Measurements from ENCODE around the gene ZNF440. TPM values are rescaled to one million over a fixed set of nuclear protein-coding genes. Genes with fewer than 3 reads are reported as not detected.
"Not testable (repeated sequence)": the region's sequence is repeated elsewhere in the genome, so short reads cannot be mapped to it uniquely, and the experiment has no call there.

Gene ZNF440
- 8.9 TPM for total RNA-seq
- polyA plus RNA-seq: 19.0 TPM
- long read RNA-seq, donor 1: 0 reads
- long read RNA-seq, donor 2, full-length matches to known transcripts: 6 of 6 reads
- long read RNA-seq, donor 2, partial matches to known transcripts: 0 of 6 reads
- long read RNA-seq, donor 2, other reads (novel, unspliced or antisense): 0 of 6 reads
- long read RNA-seq, donor 3, full-length matches to known transcripts: 7 of 13 reads
- long read RNA-seq, donor 3, partial matches to known transcripts: 6 of 13 reads
- long read RNA-seq, donor 3, other reads (novel, unspliced or antisense): 0 of 13 reads
- long read RNA-seq, donor 4, full-length matches to known transcripts: 3 of 3 reads
- long read RNA-seq, donor 4, partial matches to known transcripts: 0 of 3 reads
- long read RNA-seq, donor 4, other reads (novel, unspliced or antisense): 0 of 3 reads
- long read RNA-seq, donor 5, partial matches to known transcripts: 0 of 2 reads
- long read RNA-seq, donor 5, other reads (novel, unspliced or antisense): 0 of 2 reads
- long read RNA-seq, donor 6, full-length matches to known transcripts: 5 of 5 reads
- long read RNA-seq, donor 6, partial matches to known transcripts: 0 of 5 reads
- long read RNA-seq, donor 6, other reads (novel, unspliced or antisense): 0 of 5 reads
- long read RNA-seq, donor 7, full-length matches to known transcripts: 3 of 3 reads
- long read RNA-seq, donor 7, partial matches to known transcripts: 0 of 3 reads
- long read RNA-seq, donor 7, other reads (novel, unspliced or antisense): 0 of 3 reads
- long read RNA-seq, donor 8: 0 reads
- long read RNA-seq, donor 9, full-length matches to known transcripts: 4 of 4 reads
- long read RNA-seq, donor 9, partial matches to known transcripts: 0 of 4 reads
- long read RNA-seq, donor 9, other reads (novel, unspliced or antisense): 0 of 4 reads
- long read RNA-seq, donor 10, full-length matches to known transcripts: 2 of 2 reads
- long read RNA-seq, donor 10, partial matches to known transcripts: 0 of 2 reads
- long read RNA-seq, donor 10, other reads (novel, unspliced or antisense): 0 of 2 reads

DNA sequence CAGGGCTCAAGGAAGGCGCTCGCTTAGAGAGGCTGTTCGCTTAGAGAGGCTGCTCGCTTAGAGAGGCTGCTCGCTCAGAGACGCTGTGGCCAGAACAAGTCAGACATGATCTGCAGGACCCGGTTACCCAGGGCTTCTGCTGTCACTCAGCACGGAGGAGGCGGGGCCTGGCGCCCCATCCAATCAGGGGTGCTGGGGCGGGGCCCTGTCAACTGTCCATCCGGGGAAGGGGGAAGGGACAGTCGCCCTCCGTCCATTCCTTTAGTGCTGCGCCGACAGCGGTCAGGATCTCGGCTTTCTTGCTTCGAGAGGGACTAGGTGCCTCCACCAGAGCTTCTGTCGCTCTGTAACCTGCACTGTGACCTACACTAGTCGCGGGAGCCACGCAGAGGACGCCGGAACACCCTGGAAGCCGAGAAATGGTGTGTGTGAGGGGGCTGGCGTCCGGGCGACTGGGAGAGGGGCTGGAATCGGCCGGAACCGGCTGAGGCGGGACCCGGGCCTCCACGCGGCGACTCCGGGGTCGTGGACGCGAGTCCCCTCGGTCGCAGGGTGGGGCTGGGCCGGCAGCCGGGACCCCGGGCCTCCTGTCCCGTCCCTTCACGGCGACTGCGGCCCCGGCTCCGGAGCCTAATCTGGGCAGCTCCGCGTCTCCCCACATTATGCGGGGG lies at the start of gene ZNF440:
Gene ZNF440, plus strand, starts transcription at position 245 of the 671 bp plus-strand sequence. Its CDS starts 175 bp downstream, at position 420.
- Histone ChIP-seq H3K27ac (ENCODE audit: low read depth in 1 of 2, low read length in 1 of 2) (peak within 1 kb of the TSS; percentile 84), H3K27me3 (ENCODE audit: control insufficient read depth in 2 of 2, insufficient read depth in 1 of 2, low read length in 1 of 2) (no peaks in the 10 kb centered on the region), H3K4me3 (ENCODE audit: low read length in 2 of 2) (peak within 1 kb of the TSS; percentile 65 to 96), H3K9me3 (ENCODE audit: control insufficient read depth in 2 of 2, insufficient read depth in 1 of 2, low read length in 1 of 2) (no peaks in the 10 kb centered on the region), H3K4me1 (ENCODE audit: control insufficient read depth in 2 of 2, insufficient read depth in 2 of 2, low read length in 2 of 2) (peaks cover 2 to 8% of the 10 kb centered on the region in 2 donors), H3K36me3 (ENCODE audit: control insufficient read depth in 2 of 2, insufficient read depth in 2 of 2, low read length in 1 of 2) (peaks cover 0 to 2% of the 10 kb centered on the region in 2 donors)
- peak; percentile 74 to 93 (median 87) for DNase-seq (ENCODE audit: low read depth in 6 of 9, low spot score in 9 of 9)
- WGBS: under 1% methylated on average over 55 of the region's 55 CpGs

DNA sequence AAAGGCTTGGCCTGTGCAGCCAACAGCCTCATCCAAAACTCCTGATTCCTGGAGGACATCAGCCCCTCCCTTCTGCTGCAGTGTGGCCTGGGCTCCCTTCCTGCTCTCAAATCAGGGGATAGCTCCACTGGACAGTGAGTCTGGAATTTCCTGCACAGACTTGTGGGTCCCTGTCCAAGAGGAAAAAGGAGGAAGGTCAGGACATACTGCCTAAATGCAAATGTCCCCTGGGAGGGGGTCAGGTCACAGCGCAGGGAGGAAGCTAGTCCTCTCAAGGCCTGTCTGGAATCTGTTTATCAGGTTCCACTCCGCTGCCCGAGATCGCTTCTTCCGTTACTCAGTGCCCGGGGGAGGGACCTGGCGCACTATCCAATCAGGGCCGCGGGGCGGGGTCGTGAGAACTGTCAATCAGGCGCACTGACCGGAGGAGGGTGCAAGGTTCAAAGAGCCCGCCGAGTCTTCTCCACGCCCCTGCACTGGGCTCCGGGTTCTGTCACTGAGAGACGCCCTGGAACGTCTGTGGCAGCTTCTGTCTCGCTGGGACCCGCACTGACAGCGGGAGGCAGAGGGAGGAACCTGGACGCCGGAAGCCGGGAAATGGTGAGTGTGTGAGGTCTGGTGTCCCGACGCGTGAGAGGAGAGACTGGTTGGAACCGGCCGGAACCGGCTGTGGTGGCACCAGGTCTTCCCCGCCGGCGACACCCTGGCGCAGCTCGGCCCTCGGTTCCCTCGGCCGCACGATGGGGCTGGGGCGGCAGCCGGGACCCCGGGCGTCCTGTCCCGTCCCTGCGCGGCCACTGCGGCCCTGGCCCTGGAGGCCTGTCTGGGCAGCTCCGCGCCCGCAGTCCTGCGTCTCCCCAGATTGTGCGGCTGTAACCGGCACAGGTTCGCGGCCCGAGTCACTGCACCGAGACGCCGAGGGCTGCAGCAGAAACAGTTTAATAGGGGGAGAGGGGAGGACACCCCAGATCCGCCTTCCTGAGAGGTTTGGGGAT lies 47.2 kb upstream of the ZNF440 start, which contains the start of gene ZNF441:
Gene ZNF441, plus strand, starts transcription at position 404 of the 995 bp plus-strand sequence. Its CDS starts 194 bp downstream, at position 598.
- peaks cover 0 to 7% of the 10 kb centered on the region in 2 donors for H3K27me3 ChIP-seq (ENCODE audit: control insufficient read depth in 2 of 2, insufficient read depth in 1 of 2, low read length in 1 of 2)
- H3K4me3 ChIP-seq (ENCODE audit: low read length in 2 of 2): peak within 1 kb of the TSS; percentile 67 to 82
- WGBS: under 1% methylated on average over 61 of the region's 61 CpGs
- H3K9me3 ChIP-seq (ENCODE audit: control insufficient read depth in 2 of 2, insufficient read depth in 1 of 2, low read length in 1 of 2): peaks cover 0 to 5% of the 10 kb centered on the region in 2 donors
- H3K27ac ChIP-seq (ENCODE audit: low read depth in 1 of 2, low read length in 1 of 2): peak within 1 kb of the TSS; percentile 74 to 89
- DNase-seq (ENCODE audit: low read depth in 6 of 9, low spot score in 9 of 9): peak; percentile 79 to 96 (median 91)
- peaks cover 5 to 11% of the 10 kb centered on the region in 2 donors for H3K4me1 ChIP-seq (ENCODE audit: control insufficient read depth in 2 of 2, insufficient read depth in 2 of 2, low read length in 2 of 2)
- H3K36me3 ChIP-seq (ENCODE audit: control insufficient read depth in 2 of 2, insufficient read depth in 2 of 2, low read length in 1 of 2): no peaks in the 10 kb centered on the region

DNA sequence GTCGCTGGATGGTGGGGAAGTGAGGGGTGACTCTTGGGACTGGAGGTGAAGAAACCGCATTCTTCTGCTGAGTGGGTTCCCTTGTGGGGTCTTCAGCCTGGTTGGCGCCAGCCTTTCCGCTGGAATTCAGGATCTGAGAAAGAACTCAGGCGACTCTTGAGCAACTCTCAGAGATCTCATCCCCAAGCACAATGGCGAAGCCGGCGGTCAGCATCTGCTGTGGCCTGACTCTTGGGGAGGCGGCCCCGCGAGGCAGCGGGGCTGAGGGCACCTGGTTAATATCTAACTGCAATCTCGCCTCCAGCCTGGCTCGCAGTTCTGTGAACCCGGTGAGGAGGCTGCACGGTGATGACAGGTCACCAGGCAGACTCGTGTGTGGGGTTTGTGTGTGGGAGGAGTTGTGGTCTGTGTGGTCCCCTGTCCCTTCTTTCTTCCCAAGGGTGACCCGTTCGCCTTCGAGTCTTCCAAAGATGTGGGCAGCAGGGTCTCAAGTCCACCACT lies 46.4 kb upstream of the ZNF440 start:
- DNase-seq (ENCODE audit: low read depth in 6 of 9, low spot score in 9 of 9): peak in 1 of 9 donors; percentile 29
- Histone ChIP-seq H3K9me3 (ENCODE audit: control insufficient read depth in 2 of 2, insufficient read depth in 1 of 2, low read length in 1 of 2) (peaks cover 0 to 11% of the 10 kb centered on the region in 2 donors), H3K27me3 (ENCODE audit: control insufficient read depth in 2 of 2, insufficient read depth in 1 of 2, low read length in 1 of 2) (peaks cover 0 to 7% of the 10 kb centered on the region in 2 donors), H3K27ac (ENCODE audit: low read depth in 1 of 2, low read length in 1 of 2) (peak overlapping the region in 1 of 2 donors; percentile 89), H3K36me3 (ENCODE audit: control insufficient read depth in 2 of 2, insufficient read depth in 2 of 2, low read length in 1 of 2) (no peaks in the 10 kb centered on the region), H3K4me3 (ENCODE audit: low read length in 2 of 2) (peak overlapping the region; percentile 67 to 82), H3K4me1 (ENCODE audit: control insufficient read depth in 2 of 2, insufficient read depth in 2 of 2, low read length in 2 of 2) (peaks cover 5 to 11% of the 10 kb centered on the region in 2 donors)
- 7% methylated on average over 20 of the region's 20 CpGs for WGBS

GRCh38 chr19:11769995-11770394 lies 44.1 kb upstream of the ZNF440 start:
- H3K4me1 ChIP-seq (ENCODE audit: control insufficient read depth in 2 of 2, insufficient read depth in 2 of 2, low read length in 2 of 2): peaks cover 5 to 11% of the 10 kb centered on the region in 2 donors
- no peak overlapping the region for H3K27ac ChIP-seq (ENCODE audit: low read depth in 1 of 2, low read length in 1 of 2)
- peaks cover 0 to 7% of the 10 kb centered on the region in 2 donors for H3K27me3 ChIP-seq (ENCODE audit: control insufficient read depth in 2 of 2, insufficient read depth in 1 of 2, low read length in 1 of 2)
- WGBS: 96% methylated on average over 4 of the region's 4 CpGs
- peaks cover 0 to 11% of the 10 kb centered on the region in 2 donors for H3K9me3 ChIP-seq (ENCODE audit: control insufficient read depth in 2 of 2, insufficient read depth in 1 of 2, low read length in 1 of 2)
- H3K4me3 ChIP-seq (ENCODE audit: low read length in 2 of 2): no peak overlapping the region
- no peak for DNase-seq (ENCODE audit: low read depth in 6 of 9, low spot score in 9 of 9)
- H3K36me3 ChIP-seq (ENCODE audit: control insufficient read depth in 2 of 2, insufficient read depth in 2 of 2, low read length in 1 of 2): no peaks in the 10 kb centered on the region

GRCh38 chr19:11771520-11771919 lies 42.6 kb upstream of the ZNF440 start:
- H3K27me3 ChIP-seq (ENCODE audit: control insufficient read depth in 2 of 2, insufficient read depth in 1 of 2, low read length in 1 of 2); DNase-seq (ENCODE audit: low read depth in 6 of 9, low spot score in 9 of 9); H3K27ac ChIP-seq (ENCODE audit: low read depth in 1 of 2, low read length in 1 of 2); H3K4me1 ChIP-seq (ENCODE audit: control insufficient read depth in 2 of 2, insufficient read depth in 2 of 2, low read length in 2 of 2); H3K4me3 ChIP-seq (ENCODE audit: low read length in 2 of 2); H3K36me3 ChIP-seq (ENCODE audit: control insufficient read depth in 2 of 2, insufficient read depth in 2 of 2, low read length in 1 of 2): not testable (repeated sequence)
- H3K9me3 ChIP-seq (ENCODE audit: control insufficient read depth in 2 of 2, insufficient read depth in 1 of 2, low read length in 1 of 2): peaks cover 0 to 14% of the 10 kb centered on the region in 2 donors
- 89% methylated on average over 11 of the region's 11 CpGs for WGBS

DNA sequence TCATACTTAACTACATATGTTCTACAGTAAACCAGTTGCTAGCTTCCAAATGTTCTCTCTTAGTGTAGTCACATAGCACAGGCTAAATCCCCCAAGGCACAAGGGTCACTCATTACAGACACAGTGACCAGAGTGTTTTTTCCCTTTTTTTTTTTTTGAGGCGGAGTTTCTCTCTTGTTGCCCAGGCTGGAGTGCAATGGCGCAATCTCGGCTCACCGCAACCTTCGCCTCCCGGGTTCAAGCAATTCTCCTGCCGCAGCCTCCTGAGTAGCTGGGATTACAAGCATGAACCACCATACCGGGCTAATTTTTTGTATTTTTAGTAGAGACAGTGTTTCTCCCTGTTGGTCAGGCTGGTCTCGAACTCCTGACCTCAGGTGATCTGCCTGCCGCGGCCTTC lies 37.4 kb upstream of the ZNF440 start:
- WGBS: 98% methylated on average over 11 of the region's 11 CpGs
- not testable (repeated sequence) for H3K27ac ChIP-seq (ENCODE audit: low read depth in 1 of 2, low read length in 1 of 2); H3K27me3 ChIP-seq (ENCODE audit: control insufficient read depth in 2 of 2, insufficient read depth in 1 of 2, low read length in 1 of 2); DNase-seq (ENCODE audit: low read depth in 6 of 9, low spot score in 9 of 9); H3K4me3 ChIP-seq (ENCODE audit: low read length in 2 of 2); H3K4me1 ChIP-seq (ENCODE audit: control insufficient read depth in 2 of 2, insufficient read depth in 2 of 2, low read length in 2 of 2)
- H3K9me3 ChIP-seq (ENCODE audit: control insufficient read depth in 2 of 2, insufficient read depth in 1 of 2, low read length in 1 of 2): peaks cover 20 to 30% of the 10 kb centered on the region in 2 donors
- H3K36me3 ChIP-seq (ENCODE audit: control insufficient read depth in 2 of 2, insufficient read depth in 2 of 2, low read length in 1 of 2): peaks cover 26 to 34% of the 10 kb centered on the region in 2 donors

- H3K36me3 ChIP-seq (ENCODE audit: control insufficient read depth in 2 of 2, insufficient read depth in 2 of 2, low read length in 1 of 2): peaks cover 26 to 34% of the 10 kb centered on the region in 2 donors
- no peak for DNase-seq (ENCODE audit: low read depth in 6 of 9, low spot score in 9 of 9)
- no peak overlapping the region for H3K27ac ChIP-seq (ENCODE audit: low read depth in 1 of 2, low read length in 1 of 2)
- no peaks in the 10 kb centered on the region for H3K4me1 ChIP-seq (ENCODE audit: control insufficient read depth in 2 of 2, insufficient read depth in 2 of 2, low read length in 2 of 2)
- H3K9me3 ChIP-seq (ENCODE audit: control insufficient read depth in 2 of 2, insufficient read depth in 1 of 2, low read length in 1 of 2): peaks cover 22 to 23% of the 10 kb centered on the region in 2 donors
- no peaks in the 10 kb centered on the region for H3K27me3 ChIP-seq (ENCODE audit: control insufficient read depth in 2 of 2, insufficient read depth in 1 of 2, low read length in 1 of 2)
- 98% methylated on average over 7 of the region's 7 CpGs for WGBS
- no peak overlapping the region for H3K4me3 ChIP-seq (ENCODE audit: low read length in 2 of 2)
Observed at GRCh38 chr19:11780431-11781020, 33.5 kb upstream of the ZNF440 start.

Data from thymus (tissue), 14 donors.